Upper lobe of left lung (tissue), 6 donors: Measurements from ENCODE around the gene FOXN4. TPM values are rescaled to one million over a fixed set of nuclear protein-coding genes. Genes with fewer than 3 reads are reported as not detected.

Experiments used
- ATAC-seq, 2 donors: fragments of 200-7000 bp; cut with Tn5 transposase; one replicate each; pipeline ENCODE4 v1.9.1; 2022; ENCODE audit warnings: mild to moderate bottlenecking in 2 of 2, moderate library complexity in 2 of 2; ENCODE audit not compliant: low FRiP score in 2 of 2
- DNase-seq, 2 donors: peaks; one replicate each; pipeline ENCODE4 v3.0.0-alpha.2; 2019 to 2020
- H3K27ac ChIP-seq, 4 donors: fragments of 200-600 bp; sonication (generic); one replicate each; pipeline ENCODE4 v1.5.1; 2016 to 2019
- H3K27me3 ChIP-seq, 4 donors: fragments of 200-600 bp; sonication (generic); one replicate each; pipeline ENCODE4 v1.5.1; 2017 to 2019
- H3K36me3 ChIP-seq, 4 donors: fragments of 200-600 bp; sonication (generic); one replicate each; pipeline ENCODE4 v1.5.1; 2016 to 2019
- H3K4me1 ChIP-seq, 4 donors: fragments of 200-600 bp; sonication (generic); one replicate each; pipeline ENCODE4 v1.5.1; 2018 to 2019
- H3K4me3 ChIP-seq, 4 donors: fragments of 200-600 bp; sonication (generic); one replicate each; pipeline ENCODE4 v1.5.1; 2017 to 2019; ENCODE audit warnings: mild to moderate bottlenecking in 2 of 4, moderate library complexity in 1 of 4
- H3K9me3 ChIP-seq, 4 donors: fragments of 200-600 bp; sonication (generic); one replicate each; pipeline ENCODE4 v1.5.1; 2018 to 2019
- EP300 ChIP-seq, 4 donors: sonication (generic); formaldehyde crosslinking; IDR thresholded peaks; one replicate each; pipeline ENCODE4 v1.5.1; 2017; ENCODE audit warnings: antibody characterized with exemption in 4 of 4, control low read depth in 2 of 4
- POLR2A ChIP-seq, 4 donors: fragments of 450-650 bp; IDR thresholded peaks; one replicate each; pipeline ENCODE4 v1.5.1; 2016 to 2017; ENCODE audit warnings: antibody characterized with exemption in 4 of 4, mild to moderate bottlenecking in 2 of 4
- POLR2AphosphoS5 ChIP-seq, 2 donors: sonication (generic); formaldehyde crosslinking; IDR thresholded peaks; one replicate each; pipeline ENCODE4 v1.5.1; 2017; ENCODE audit warnings: antibody characterized with exemption in 2 of 2
- WGBS, 2 donors: methylation state at CpG; one replicate each; pipeline ENCODE4 v1.1.5; 2017 to 2018; 5-methylcytosine and 5-hydroxymethylcytosine counted together
- total RNA-seq, 6 donors: library from RNA; depleted of rRNA in 4 of 6; stranded (reverse); fragments of >200 nt in 4 of 6; gene quantifications; one replicate each; pipeline versions ENCODE4 v1.1.0 to v1.2.1, GENCODE V29; 2016 to 2021
- TF ChIP-seq, protein P1 (sequence below), 6 experiments: fragments of 450-650 bp in 4 of 6; fragments of 200-600 bp in 2 of 6; sonication (generic) in 2 of 6; IDR thresholded peaks; one replicate each; pipeline ENCODE4 v1.5.1; 2016 to 2019; ENCODE audit warnings: antibody characterized with exemption in 6 of 6
- donor health status: DM: no; HTN: no; CAD: no; lungs with moderate emphysema.
- donor health status: DM: no; HTN: yes; CAD: no; lungs with severe emphysema.

The FOXN4 gene, protein sequence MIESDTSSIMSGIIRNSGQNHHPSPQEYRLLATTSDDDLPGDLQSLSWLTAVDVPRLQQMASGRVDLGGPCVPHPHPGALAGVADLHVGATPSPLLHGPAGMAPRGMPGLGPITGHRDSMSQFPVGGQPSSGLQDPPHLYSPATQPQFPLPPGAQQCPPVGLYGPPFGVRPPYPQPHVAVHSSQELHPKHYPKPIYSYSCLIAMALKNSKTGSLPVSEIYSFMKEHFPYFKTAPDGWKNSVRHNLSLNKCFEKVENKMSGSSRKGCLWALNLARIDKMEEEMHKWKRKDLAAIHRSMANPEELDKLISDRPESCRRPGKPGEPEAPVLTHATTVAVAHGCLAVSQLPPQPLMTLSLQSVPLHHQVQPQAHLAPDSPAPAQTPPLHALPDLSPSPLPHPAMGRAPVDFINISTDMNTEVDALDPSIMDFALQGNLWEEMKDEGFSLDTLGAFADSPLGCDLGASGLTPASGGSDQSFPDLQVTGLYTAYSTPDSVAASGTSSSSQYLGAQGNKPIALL
- 1 to 10 TPM in 2 of 6 donors, under 1 TPM in 1, not detected in 3; 0.49 to 5.2 (median 1.1) TPM for total RNA-seq

- H3K4me3 ChIP-seq = peak within 1 kb of the TSS in 3 of 4 donors; percentile 37 to 46 (median 45)
- H3K27me3 ChIP-seq = peaks cover 0 to 42% (median 13%) of the 10 kb centered on the region in 4 donors
- DNase-seq (peak in 1 of 2 donors; percentile 83), ATAC-seq (no peak)
- TF ChIP-seq POLR2AphosphoS5 (IDR thresholded peaks at IDR 0.05) (no peak), POLR2A (IDR thresholded peaks at IDR 0.05) (no peak), EP300 (IDR thresholded peaks at IDR 0.05) (no peak)
- TF ChIP-seq, protein P1, sequence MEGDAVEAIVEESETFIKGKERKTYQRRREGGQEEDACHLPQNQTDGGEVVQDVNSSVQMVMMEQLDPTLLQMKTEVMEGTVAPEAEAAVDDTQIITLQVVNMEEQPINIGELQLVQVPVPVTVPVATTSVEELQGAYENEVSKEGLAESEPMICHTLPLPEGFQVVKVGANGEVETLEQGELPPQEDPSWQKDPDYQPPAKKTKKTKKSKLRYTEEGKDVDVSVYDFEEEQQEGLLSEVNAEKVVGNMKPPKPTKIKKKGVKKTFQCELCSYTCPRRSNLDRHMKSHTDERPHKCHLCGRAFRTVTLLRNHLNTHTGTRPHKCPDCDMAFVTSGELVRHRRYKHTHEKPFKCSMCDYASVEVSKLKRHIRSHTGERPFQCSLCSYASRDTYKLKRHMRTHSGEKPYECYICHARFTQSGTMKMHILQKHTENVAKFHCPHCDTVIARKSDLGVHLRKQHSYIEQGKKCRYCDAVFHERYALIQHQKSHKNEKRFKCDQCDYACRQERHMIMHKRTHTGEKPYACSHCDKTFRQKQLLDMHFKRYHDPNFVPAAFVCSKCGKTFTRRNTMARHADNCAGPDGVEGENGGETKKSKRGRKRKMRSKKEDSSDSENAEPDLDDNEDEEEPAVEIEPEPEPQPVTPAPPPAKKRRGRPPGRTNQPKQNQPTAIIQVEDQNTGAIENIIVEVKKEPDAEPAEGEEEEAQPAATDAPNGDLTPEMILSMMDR (IDR thresholded peaks at IDR 0.05) = no peak
- no peaks in the 10 kb centered on the region for H3K9me3 ChIP-seq
- peaks cover 13 to 20% (median 15%) of the 10 kb centered on the region in 4 donors for H3K4me1 ChIP-seq
- 9 to 16% methylated on average over 18 to 40 of the region's 43 CpGs for WGBS, 2 donors
- no peak within 1 kb of the TSS for H3K27ac ChIP-seq
- no peaks in the 10 kb centered on the region for H3K36me3 ChIP-seq
Observed at GRCh38 chr12:109308534-109309380, at the start of gene FOXN4. FOXN4 (minus strand) TSS chr12:109309284; CDS start chr12:109308321, 963 bp downstream.

DNA sequence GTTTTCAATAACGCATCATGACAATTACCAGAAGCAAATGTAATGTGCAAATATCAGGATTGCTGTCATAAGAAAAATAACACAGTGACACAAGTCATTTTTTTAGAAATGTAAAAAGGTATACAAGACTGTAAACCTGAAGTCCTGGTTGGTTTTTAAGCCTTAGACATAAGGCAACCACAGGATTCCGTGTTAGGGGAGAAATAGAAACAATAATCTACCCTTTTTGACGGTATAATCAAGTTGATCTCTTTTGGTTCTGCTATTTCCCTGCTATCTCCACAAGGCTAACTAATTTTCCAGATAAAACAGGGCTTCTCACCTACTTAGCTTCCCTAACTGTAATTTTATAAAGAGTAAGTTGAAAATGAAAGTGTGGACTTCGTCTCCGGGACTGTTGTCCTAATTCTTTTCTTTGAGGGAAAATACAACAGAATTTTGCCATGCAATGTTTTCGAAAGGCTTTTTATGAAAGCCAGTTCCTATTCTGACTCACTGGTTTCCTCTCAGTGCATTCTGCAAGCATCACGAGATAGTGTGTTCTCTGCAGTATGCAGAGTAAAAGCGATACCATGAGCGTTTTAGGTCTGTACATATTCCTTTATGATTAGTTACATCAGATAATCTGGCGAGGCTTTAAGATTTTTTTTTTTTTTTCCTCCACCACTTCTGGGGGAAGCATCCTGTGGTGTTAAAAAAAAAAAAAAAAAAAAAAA lies 49.2 kb upstream of the FOXN4 start:
- Histone ChIP-seq H3K27ac (no peak overlapping the region), H3K36me3 (no peaks in the 10 kb centered on the region), H3K4me3 (no peak overlapping the region), H3K4me1 (no peaks in the 10 kb centered on the region), H3K27me3 (no peaks in the 10 kb centered on the region), H3K9me3 (no peaks in the 10 kb centered on the region)
- no peak for ATAC-seq
- no peak for DNase-seq
- 67 to 68% methylated on average over 10 of the region's 10 CpGs for WGBS, 2 donors
- TF ChIP-seq POLR2AphosphoS5 (IDR thresholded peaks at IDR 0.05) = no peak
- TF ChIP-seq, protein P1 (IDR thresholded peaks at IDR 0.05) = no peak
- no peak for TF ChIP-seq POLR2A (IDR thresholded peaks at IDR 0.05)
- TF ChIP-seq EP300 (IDR thresholded peaks at IDR 0.05) = no peak

- H3K4me1 ChIP-seq = no peaks in the 10 kb centered on the region
- H3K36me3 ChIP-seq = no peaks in the 10 kb centered on the region
- H3K4me3 ChIP-seq = no peak overlapping the region
- TF ChIP-seq EP300 (IDR thresholded peaks at IDR 0.05) = no peak
- TF ChIP-seq, protein P1 (IDR thresholded peaks at IDR 0.05) = no peak
- TF ChIP-seq POLR2AphosphoS5 (IDR thresholded peaks at IDR 0.05) = no peak
- TF ChIP-seq POLR2A (IDR thresholded peaks at IDR 0.05) = no peak
- H3K27me3 ChIP-seq = no peaks in the 10 kb centered on the region
- no peaks in the 10 kb centered on the region for H3K9me3 ChIP-seq
- no peak overlapping the region for H3K27ac ChIP-seq
- no peak for DNase-seq
- ATAC-seq = no peak
- 39 to 47% methylated on average over 2 of the region's 2 CpGs for WGBS, 2 donors
Observed at GRCh38 chr12:109357032-109357431, 47.9 kb upstream of the FOXN4 start.

GRCh38 chr12:109356577-109356976 lies 47.5 kb upstream of the FOXN4 start:
- TF ChIP-seq, protein P1 (IDR thresholded peaks at IDR 0.05) = no peak
- TF ChIP-seq EP300 (IDR thresholded peaks at IDR 0.05) (no peak), POLR2AphosphoS5 (IDR thresholded peaks at IDR 0.05) (no peak), POLR2A (IDR thresholded peaks at IDR 0.05) (no peak)
- WGBS, 2 donors = 72 to 77% methylated on average over 3 of the region's 3 CpGs
- Histone ChIP-seq H3K9me3 (no peaks in the 10 kb centered on the region), H3K27ac (no peak overlapping the region), H3K36me3 (no peaks in the 10 kb centered on the region), H3K27me3 (no peaks in the 10 kb centered on the region), H3K4me3 (no peak overlapping the region), H3K4me1 (no peaks in the 10 kb centered on the region)
- ATAC-seq = no peak
- no peak for DNase-seq
